CD4-positive, alpha-beta T cell treated with Interleukin-6 for 4 hours (primary cell): ENCODE measurements around the gene DUSP7.
"Not testable (repeated sequence)": the region's sequence is repeated elsewhere in the genome, so short reads cannot be mapped to it uniquely, and the experiment has no call there.

Experiments used
- DNase-seq: peaks from one replicate; pipeline ENCODE4 v3.0.0-alpha.2; 2020; ENCODE audit warnings: mixed read lengths

Gene DUSP7

DNA sequence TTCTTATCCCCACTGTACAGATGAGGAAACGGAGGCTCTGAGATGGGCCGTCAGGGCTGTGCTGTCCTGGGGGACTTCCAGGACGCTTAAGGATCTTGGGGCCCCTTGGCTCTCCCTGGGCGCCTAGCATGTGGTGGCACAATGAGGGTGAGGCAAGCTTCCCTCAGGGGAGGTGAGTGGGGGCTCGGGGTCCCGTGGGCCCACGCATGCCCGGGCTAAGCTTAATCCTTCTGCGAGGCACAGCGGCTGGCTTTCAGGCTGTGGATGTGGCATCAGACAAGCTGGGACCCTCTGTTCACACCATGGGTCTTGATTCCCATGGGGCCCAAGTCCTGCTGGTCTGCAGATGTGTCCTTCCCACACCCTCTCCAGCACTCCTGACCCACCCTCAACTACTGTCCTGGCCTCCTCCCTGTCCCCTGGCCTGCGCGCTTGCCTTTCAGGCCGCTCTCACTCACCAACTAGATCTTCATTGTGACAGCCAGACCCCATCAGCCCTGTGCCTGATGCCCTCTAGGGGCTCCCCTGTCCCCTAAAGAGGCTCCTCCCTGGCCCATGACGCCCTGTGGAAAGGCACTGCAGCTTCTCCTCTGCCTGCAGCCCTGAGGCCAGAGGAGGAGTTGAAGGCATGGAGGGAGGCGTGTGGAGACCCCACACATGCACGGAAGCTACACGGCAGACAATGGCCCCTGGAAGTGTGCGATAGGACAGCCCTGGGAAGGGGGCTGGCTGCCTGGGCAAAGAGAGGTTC is 11.3 kb downstream of the DUSP7 start:
- no peak for DNase-seq

GRCh38 chr3:52043750-52044149 is 12.6 kb downstream of the DUSP7 start:
- DNase-seq: no peak

DNA sequence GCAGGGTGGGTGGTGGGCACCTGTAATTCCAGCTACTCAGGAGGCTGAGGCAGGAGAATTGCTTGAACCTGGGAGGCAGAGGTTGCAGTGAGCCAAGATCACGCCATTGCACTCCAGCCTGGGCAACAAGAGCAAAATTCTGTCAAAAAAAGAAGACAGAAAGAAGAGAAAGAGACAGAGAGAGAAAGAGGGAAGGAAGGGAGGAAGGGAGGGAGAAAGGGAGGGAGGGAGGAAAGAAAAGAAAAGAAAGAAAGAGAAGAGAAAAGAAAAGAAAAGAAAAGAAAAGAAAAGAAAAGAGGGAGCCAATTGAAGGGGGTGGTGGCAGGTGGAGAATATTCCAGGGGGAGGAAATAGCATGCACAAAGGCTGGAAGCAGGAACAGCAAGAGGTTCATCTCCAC is 13.3 kb downstream of the DUSP7 start:
- not testable (repeated sequence) for DNase-seq

DNA sequence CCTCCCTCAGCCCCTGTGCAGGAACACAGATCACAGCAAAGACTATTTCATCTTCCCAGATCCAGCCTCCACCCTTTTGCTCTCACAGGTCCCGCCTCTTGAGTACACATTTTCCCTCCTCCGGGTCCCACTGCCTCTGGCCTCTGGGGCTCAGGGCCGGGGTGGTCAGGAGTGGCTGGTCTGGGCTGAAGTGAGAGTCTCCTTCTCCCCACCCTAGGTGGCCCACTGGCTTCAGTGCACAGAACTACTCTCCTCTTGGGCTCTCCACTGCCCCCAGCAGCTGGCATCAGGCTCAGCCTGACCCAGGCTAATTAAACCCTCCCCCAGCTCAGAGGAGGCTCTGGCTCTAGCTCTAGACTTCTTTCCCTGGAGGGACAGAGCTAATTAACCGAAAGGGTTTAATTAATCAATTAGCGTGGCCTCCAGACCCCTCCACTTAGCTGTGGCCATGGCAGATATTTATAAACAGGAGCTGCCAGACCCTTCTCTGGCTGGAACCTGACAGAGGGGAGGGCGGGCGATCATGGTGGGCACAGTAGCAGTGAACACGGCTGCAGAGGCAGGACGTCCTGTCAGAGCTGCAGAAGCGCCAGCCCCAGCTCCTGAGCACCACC is 15.1 kb downstream of the DUSP7 start:
- DNase-seq: no peak

GRCh38 chr3:52040600-52040999 is 15.8 kb downstream of the DUSP7 start:
- DNase-seq: no peak

DNA sequence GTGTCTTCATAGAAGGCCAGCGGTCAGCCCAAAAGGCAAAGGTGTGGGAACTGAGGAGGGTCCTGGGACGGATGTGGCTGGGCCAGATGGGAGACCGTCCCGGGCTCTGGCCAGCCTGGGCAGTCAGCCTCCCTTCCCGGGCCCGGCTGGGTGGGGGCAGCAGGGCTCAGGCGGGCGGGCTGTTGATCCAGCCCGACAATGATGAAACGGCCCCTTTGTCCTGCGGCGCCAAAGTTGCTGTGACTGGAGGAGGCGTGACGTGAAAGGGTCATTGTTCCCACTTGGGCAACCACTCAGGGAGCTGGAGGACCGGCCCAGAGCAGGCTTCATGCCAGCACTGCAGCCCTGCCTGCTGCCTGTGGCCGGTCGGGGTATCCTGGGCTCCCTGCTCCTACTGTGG is 16.5 kb downstream of the DUSP7 start:
- no peak for DNase-seq

DNA sequence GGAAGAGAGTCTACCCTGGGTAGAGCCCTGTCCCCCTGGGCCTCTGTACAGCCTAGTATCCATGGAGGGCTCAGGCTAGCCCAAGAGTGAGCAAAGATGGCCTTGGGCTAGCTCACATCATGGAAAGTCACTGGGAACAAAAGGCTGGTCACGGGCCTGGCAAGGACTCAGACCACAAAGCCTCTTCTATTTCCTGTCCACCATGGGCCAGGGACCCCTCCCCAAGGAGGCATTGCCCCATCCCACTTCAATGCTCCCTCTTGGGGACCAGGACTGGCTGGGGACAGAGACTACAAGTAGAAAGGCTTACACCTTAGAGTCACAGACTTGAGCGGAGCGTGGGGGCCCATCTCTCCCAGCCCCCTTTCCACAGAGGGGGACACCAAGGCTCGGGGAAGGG is 16.9 kb downstream of the DUSP7 start:
- DNase-seq: no peak

DNA sequence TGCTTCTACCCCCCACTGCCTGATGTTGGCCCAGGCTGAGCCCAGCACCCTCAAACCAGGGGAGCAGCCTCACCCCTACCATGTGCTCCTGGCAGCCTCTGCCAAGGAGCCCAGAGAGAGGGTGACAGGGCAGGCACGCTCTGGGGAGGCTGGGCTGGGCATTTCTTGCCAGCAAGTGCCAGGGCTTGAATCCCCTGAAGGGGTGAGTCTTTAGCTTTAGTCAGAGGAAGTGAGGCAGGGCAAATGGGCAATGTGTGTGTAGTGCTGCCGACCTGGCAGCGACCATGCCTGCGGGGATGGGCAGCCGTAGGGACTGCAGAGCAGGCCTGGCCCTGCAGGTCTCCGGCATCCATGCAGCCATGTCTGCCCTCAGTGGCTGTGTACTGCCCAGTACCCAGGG is 18.1 kb downstream of the DUSP7 start:
- DNase-seq: no peak

- DNase-seq: no peak
These were observed 19.1 kb downstream of the DUSP7 start for GRCh38 chr3:52037291-52037690.

DNA sequence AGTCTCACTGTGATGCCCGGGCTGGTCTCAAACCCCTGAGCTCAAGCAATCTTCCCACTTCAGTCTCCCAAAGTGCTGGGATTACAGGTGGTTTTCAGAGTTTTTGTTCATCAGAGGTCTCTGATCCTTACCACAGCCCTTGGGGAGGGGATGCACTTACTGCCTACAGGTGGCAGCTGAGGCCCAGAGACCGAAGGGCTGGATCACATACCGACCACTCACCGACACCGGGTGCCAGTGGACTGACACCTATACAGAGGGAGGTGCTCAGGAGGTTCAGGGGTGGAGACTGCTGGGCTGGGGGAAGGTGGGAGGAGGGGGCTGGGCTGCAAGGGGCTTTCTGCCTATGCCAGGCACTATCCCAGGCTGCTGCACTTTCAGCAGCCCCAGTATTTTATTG is 19.5 kb downstream of the DUSP7 start:
- DNase-seq: peak; percentile 57

GRCh38 chr3:52036222-52036694 is 20.1 kb downstream of the DUSP7 start:
- no peak for DNase-seq

DNA sequence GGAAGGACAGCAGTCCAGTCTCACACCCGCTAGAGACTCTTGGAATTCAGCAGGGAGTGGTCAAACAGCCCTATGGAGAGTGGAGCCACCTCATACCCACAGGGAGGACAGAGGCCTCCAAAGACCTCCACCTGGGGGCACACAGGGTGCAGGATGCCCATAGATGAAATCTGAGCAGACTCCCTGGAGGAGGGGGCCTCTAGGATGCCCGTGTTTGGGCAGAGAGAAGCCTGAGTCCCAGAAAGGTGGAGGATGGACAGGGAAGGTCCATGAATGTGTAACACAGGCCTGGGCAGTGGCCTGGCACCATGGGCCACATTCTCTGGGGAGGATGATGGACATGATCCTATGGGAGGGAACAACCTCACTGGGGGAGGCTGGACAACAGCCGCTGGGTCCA is 21.7 kb downstream of the DUSP7 start:
- DNase-seq: no peak

DNA sequence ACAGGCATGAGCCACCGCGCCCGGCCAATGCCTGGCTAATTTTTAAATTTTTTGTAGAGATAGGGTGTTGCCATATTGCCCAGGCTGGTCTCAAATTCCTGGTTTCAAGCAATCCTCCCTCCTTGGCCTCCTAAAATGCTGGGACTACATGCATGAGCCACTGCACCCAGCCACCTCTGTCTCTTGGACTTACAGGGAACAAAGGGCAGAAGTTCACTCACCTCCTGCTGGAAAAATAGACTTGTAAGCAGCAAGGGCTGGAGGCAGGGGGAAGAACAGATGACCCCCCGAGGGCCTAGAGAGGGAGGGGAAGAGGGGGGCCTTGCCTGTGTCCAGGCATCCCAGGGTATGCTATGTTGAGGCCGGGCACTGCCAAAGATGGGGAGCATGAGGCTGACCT is 22.2 kb downstream of the DUSP7 start:
- DNase-seq: no peak

DNA sequence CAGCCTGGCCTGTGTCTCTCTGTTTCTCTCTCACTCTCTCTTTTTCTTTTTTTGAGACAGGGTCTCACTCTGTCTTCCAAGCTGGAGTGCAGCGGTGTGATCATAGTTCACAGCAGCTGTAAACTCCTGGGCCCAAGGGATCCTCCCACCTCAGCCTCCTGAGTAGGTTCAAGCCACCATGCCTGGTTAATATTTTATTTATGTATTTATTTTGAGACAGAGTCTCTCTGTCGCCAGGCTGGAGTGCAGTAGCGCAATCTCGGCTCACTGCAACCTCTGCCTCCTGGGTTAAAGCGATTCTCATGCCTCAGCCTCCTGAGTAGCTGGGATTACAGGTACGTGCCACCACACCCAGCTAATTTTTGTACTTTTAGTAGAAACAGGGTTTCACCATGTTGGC is 22.6 kb downstream of the DUSP7 start:
- not testable (repeated sequence) for DNase-seq

GRCh38 chr3:52032702-52033408 is 23.5 kb downstream of the DUSP7 start:
- no peak for DNase-seq

DNA sequence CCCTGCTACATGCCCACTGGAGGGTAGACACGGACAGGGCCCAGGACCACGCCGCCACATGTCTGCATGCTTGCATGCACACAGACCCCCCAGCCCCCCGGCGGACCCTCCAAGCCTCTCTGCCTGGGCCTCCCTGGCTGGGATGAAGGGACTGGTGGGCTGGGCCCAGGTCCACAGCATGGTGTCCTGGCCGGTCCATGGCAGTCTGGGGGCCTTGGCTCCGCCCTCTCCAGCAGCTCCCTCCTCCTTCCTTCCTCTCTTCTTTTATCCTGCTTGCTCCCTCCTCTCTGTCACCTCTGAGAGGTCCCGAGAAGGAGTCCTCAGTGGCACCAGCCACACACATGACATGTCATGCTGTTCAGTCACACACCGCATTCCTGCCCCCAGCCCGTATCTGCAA is 24.5 kb downstream of the DUSP7 start:
- DNase-seq: no peak

GRCh38 chr3:52030714-52031310 is 25.6 kb downstream of the DUSP7 start:
- no peak for DNase-seq

DNA sequence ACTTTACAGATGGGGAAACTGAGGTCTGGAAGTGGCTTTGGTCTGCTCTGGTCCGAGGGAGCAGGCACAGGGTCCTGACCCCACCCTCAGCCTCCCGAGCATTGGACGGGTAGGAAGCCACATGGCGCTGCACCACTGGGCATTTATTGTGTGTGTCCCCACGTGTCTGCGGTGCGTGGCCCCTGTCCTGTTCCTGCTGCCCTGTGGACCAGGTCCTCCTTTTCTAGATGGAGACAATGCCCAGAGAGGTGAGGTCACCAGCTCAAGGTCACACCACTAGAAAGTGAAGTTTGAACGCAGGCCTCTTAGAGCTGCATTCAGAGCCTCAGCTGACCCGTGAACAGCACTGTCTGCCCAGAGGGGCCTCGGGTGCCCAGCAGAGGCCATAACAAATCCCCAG is 26.8 kb downstream of the DUSP7 start:
- no peak for DNase-seq

- no peak for DNase-seq
These were observed 27.3 kb downstream of the DUSP7 start for GRCh38 chr3:52029053-52029452.

- no peak for DNase-seq
These were observed 27.8 kb downstream of the DUSP7 start for GRCh38 chr3:52028572-52028971.

DNA sequence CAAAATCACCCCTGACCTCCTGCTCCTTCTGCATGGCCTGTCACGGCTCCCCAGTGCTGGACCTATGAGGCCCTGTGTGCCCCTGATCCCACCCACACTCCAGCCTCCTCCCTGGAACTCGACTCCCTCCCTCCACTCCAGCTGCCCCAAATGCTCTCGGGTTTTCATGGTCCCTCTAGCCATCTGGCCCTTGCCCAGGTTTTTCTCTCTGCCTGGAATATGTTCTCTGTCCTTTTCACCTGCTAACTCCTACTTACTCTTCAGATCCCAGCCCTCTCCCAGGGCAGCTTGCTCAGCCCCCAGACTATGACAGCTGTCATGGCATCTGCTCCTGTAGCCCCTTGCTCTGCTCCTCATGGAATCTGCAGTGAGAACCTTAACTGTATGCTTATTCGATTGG is 30.3 kb downstream of the DUSP7 start:
- no peak for DNase-seq

DNA sequence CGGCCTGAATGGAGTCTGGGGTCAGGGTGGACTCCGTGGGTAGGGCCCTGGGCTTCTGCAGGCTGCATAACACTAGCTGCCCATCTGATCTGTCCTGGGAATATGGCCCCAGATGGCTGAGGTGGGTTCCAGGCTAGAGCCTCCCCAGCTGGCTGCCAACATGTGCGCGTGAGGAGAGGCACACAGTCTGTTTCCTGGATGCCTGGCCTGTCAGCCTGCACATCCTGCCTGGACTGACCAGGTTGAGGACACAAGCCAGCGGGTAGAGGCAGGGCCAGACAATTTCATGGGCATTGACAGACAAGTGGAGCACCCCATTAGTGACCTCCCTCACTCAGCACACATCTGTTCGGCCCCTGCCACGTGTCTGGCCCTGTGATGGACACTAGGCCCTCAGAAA is 30.9 kb downstream of the DUSP7 start:
- no peak for DNase-seq

GRCh38 chr3:52024765-52025452 is 31.5 kb downstream of the DUSP7 start:
- DNase-seq: no peak
